NCI-H2227 treated with DMSO at 0.1 percent for 48 hours (cell line): ENCODE results near the gene MOB3A.

Source experiments
- DNase-seq: peaks from one replicate; lab custom pipeline; 2025; lab: John Stamatoyannopoulos, UW

MOB3A gene

DNA sequence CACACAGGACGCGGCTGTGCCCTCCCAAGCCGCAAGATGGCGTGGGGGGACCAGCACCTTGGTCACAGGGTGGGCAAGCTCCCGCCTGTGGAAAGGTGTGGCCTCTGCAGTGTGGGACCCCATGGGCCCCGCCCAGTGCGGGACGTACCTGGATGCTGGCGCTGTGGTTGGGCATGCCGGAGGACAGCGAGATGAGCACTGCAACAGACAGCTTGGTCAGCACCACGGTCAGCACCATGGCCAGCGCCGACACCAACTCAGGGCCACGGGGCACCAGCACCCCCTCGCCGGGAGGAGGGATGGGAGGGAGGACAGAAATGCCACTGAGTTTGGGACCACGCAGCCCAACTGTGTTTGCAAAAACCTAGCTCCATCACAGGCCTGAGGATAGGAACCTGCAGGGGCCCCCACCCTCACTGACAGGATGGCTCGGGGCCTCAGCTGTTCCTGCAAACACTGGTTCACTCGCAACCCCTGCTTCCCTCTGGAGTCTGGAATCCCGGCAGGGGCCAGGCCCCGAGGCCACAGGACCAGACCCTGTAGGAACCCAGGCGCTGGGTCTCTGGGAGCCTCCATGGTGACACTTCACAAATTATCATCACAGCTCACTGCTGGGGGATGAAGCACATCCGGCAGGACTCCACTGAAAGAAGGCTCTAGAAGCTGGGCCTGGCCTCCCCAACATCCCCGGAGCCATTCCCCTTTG, 27.7 kb upstream of the MOB3A start:
- no peak for DNase-seq

DNA sequence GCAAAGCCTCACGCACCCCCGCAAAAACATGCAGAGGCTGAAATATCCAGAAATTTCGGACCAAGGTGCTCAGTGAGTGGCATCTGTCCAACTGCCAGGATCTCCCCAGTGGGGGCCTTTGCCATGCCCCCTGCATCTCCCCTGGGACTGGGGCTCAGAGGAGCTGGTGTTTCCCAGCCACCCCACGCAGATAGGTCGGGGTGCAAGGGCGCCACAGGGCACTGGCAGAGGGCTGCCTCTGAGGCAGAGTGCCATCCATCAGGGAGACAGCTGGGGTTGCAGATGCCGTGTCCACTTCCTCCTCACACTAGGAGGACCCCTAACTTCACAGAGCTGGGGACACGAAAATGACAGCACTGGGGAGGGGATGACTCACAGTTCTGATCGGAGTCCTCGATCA, 26.9 kb upstream of the MOB3A start:
- no peak for DNase-seq

DNA sequence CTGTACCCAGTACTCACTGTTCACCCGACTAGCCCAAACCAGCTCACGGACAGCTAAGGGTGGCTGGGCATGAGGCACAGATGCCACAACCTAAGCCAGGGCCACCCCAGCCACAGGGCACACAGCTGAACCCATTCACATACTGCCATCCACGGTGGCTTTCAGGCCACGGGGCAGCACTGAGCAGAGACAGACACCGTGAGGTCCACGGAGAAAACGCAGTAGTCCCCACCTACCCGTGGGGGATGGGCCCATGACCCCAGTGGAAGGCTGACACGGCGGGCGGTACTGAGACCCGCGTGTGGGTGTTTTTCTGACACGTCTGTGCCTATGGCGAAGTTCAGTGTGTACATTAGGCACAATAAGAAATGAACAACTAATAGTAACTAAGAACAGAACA, 26.1 kb upstream of the MOB3A start:
- DNase-seq = no peak

DNA sequence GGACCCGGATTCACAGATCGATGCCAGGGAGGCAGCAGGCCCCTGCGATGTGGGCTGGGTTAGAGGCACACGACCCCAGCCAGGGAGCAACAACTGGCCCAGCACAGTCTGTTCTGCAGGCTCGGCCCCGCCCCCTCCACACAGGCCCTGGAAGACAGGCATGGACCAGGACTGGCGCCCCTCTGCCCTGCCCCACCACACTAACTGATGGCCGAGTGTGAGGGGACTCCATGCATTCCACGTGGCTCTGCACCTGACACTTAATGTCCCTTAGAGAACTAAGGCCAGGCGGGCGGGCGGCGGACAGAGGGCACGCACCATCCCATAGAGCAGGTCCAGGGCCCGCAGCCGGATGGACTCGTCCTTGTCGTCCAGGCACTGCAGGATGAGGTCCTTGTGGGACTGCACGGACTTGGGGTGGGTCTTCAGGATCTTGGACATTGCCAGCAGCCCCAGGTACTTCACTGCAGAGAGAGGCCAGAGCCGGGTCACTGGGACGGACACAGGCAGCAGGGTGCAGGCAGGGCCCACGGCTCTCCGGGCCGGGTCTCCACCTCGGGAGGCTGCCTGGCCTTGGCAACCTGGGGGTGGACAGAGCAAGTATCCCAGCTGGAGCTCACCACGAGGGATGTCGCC, 25.4 kb upstream of the MOB3A start:
- DNase-seq = no peak

DNA sequence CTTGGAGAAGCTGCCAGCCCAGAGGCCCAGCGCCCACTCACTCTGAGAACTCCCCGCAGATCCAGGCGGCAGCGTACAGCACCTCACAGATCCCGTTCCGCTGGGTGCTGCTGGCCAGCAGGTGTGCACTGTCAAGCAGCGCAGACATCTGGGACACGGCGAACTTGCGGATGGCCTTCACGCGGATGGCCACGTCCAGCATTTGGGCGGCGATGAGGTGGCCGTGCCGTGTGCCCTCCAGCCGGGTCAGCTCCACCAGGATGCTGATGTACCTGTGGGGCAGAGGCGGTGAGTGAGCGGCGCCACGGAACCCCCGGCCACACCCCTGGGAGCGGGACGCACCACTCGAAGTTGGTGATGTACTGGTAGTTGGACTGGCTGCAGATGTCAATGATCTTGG, 24.7 kb upstream of the MOB3A start:
- no peak for DNase-seq

DNA sequence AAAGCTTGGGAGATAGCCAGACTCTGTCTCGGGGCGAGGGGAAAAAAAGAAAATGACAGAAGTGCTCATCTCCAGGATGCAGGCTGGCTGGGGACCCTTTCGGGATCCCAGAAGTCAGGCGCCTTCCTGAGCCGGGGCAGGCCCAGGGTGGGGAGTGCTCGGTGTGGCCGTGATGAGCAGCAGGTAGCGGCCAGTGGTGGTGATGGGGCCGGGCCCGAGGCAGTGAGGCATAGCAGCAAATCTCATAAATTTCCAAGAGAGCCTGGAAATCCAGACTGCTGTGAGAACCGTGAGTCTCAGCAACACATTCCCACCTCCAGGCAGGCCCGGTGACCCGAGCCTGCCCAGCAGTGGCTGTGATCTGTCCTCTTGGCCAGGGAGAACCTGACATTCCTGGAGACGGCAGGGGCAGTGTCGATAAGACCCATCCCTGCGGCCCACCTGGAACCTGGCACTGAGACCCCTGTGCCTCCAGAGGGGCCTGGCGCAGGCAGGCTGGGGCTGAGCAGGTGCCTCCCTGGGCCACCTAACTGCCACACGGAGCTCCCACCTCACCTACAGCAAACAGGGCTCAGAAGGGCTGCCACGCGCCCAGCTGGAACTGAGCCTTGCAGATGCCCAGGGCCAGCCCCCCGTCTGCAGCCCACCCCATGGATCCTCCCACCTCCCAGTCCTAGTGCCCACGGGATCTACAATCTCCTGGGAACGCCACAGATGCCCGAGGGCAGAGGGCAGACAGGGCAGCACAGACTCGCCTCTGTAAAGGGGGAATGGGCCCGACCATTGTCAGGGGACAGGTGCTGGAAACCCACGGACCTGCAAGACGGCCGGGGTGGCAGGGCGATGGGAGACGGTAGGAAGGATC, 24.0 kb upstream of the MOB3A start:
- no peak for DNase-seq

DNA sequence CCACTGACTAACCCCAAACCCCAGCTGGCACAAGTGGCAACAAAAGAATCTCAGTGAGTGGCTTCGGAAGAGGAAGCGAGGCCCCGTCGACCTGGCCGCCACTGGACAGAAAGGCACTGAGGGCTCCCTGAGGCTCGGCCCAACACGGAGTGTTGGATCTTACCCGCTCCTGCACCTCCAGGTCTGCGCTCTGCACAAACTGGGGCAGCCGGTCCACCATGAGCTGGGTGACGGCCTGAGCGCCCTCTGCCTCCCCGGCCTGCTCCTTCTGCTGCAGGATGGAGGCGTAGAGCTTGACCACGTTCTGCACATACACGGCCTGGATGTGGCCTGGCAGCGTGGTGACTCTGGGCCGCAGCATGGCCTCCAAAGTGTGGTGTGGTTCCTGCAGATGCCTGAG, 22.3 kb upstream of the MOB3A start:
- DNase-seq = no peak

DNA sequence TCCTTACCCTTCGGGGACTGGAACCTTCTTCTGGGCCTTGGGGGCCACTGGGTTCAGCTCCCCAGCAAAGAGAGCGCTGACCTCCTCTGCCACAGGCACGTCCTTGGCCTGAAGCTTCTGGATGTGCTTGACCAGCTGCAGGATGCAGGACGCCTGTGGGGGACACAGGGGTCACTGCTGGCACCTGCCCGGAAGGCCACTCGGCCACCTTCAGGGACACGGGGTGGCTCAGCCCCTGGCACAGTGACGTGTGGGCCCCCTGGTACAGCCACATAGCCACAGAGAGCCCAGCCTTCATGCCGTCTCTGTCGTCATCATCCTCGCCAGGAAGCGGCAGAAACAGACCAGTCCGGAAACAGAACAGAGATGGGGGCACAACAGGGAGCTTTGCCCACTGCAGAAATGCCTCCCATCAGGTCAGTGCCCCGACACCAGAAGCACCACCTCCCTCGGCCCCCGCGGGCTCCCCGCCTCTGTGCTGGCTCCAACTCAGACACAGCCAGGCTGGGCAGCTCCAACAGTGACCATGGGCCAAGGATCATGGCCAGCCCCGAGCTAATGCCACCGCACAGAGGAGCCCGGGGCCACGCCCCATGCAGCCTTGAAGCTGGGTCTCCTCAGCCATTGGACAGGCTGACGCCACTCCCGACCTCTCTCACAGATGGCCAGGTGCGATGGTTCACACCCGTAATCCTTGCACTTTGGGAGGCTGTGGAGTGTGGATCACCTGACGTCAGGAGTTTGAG, 21.3 kb upstream of the MOB3A start:
- DNase-seq = no peak

DNA sequence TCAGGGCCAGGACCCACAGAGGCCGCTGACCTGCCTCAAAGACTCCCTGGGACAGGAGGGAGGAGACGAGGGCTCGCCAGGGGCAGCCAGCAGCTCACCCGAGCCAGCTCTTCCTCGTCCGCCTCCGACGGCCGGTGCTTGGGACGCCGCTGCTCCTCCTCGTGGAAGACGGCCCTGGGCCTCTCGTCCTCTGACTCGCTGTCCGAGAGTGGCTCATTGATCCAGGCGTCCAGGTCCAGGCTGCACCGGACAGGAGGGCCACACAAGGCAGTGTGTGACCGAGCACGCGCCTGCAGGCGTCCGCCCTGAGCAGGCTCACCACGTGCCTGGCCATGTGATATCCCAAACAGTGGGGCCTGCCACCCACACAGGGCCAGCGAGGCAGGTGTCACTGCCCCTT, 20.4 kb upstream of the MOB3A start:
- no peak for DNase-seq

DNA sequence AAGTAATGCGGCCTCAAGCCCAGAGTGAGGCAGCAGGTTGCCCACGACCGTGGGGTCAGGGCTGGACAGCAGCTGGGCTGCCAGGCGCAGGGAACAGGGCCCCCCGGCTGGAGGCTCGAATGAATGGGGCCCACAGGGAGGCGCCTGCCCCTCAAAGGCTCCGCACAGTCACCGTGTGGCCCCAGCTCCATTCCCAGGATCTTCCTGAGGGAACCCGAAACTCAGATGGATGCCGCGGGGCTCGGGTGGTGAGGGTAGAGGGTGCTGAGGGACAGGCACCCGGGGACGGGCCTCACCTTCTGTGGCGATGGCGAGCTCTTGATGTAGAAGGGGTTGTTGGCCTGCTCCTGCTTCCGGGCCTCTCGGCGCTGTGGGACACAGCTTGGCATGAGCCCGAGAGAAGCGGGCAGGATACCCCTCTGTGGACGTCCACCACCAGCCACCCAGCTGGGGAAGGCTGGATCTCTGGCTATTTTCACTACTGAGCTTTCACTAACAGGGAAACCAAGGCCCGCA, 19.8 kb upstream of the MOB3A start:
- DNase-seq = no peak

DNA sequence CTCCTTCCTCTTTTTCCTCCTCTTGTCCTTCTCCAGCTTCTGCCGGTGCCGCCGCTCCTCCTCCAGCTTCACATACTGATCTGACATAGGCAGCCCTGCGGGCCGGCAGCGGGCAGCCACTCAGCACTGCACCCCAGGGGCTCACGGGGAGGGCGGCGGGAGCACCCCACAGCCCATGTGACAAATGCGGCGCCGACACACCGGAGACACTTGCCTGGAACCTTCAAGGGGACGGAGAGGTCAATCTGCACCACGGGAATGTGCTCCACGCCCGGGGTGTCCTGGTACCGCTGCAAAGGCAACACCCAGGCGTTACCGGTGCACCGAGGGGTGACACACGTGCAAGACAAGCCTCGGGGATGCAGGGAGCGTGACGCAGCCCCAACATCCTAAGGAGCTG, 19.2 kb upstream of the MOB3A start:
- no peak for DNase-seq

DNA sequence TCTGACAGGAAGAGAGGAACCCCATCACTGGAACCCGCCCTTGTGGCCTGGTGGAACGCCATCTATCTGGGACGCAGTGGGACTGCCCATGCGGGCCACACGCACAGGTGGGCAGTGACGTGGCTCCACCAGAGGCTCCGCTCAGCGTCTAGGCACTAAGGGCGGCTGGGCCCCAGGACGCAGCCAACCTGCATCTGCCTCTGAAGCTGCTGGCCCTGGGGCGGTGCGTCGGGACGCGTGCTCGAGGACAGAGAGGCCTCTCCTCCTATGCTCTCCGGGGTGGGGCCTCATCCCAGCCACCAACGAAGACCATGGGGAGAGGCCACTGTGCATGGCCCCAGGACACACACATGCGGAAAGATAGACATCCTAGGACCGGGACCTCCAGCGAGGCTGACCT, 18.7 kb upstream of the MOB3A start:
- DNase-seq = no peak

DNA sequence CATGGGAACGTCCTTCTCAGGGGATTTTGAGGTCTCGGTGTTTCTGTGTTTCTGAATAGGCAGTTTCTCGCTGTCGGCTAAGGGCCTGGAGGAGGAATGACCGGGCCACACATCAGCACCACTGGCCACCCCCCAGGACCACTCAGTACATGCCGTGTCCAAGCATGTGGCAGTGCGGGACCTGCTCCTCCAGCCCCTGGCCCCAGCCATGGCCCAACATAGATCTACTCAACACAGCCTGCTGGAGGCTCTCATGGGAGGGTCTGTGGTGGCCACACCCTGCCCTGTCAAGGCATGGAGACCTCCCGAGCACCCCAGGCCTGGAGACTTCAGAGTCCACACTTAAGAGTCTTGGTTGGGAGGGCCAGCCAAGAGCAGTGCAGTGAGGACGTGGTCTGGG, 18.1 kb upstream of the MOB3A start:
- no peak for DNase-seq

DNA sequence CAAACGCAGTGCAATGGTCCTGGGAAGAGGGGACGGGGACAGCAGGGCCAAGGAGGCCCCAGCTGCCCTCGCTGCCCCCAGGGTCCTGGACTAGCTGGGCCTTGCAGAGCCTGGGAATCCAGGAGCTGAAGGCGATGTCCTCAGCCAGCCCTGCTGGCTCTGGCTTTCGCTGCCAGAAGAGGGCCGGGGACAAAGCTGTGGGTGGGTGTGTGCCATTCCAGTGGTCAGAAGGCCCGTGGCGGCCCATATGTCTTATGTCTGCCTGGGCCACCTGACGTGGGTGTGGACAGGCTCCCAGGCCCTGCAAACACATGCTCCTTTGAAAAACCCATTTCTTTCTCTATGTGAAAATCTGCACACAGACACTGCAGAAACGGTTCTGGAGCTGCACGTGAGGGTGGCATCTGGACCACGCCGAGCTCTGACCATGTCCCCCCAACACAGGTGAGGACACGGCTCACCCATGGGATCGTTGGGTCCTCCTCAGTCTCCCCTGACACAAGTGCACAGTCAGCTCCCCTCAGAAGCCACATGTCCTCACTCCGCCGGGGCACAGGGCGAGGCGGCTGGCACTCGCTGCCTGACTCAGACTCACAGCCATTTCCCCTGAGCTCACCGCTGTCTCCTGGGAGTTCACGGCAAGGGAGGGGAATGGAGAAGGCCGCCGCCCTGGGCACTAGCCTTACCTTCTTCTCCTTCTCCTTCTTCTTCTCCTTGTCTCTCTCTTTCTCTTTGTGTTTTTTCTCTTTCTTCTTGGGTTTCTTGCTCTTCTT, 17.5 kb upstream of the MOB3A start:
- DNase-seq = no peak

DNA sequence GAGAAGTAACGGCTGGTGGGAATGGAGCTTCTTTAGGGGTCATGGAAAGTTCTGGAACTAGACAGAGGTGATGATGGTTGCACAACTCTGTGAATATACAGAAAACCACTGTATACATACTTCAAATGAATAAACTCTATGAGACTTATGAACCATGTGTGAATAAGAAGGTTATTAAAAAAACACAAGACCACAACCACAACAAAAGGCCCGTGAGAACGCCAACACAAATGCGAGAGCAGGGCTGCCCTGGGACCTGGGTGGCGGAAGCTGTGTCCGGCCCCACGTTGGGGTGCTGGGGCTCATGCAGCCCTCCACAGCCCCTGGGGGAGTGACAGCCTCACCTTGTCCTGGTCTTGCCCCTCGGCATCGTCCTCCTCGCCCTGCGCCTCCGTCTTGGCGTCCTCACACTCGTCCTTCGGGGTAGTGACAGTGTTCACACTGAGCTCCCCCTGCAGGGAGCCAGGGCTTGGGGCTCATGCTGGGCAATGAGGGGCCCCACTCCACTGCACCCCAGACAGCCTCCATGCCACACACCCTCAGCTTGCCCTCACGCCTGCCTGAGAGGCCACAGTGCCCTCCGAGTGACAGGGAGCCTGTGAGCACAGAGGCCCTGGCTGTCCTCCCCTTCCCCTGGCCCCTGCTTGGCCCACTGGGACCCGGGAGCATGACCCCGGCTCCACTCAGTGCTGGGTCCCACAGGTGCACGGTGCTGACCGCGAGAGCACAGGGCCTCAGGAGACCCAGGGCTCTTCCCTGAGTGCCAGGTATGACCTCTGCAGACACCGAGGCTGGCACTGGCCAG, 16.6 kb upstream of the MOB3A start:
- DNase-seq = no peak

DNA sequence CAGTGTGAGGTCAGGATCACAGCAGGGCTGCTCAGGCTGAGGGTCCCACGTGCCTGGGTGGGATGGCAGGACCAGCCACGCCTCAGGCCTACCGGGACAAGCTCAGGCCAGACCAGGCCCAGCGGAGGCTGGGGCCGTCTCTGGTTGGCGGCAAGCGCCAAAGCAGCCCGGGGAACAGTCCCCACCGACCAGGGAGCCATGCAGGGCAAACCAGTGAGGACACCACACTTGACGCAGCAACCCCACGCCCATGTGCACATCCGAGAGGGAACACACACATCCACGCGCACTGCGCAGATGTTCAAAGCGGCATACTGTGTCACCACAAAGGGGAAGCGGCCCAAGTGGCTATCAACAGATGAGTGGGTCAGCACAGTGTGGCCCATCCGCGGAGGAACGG, 15.8 kb upstream of the MOB3A start:
- no peak for DNase-seq

DNA sequence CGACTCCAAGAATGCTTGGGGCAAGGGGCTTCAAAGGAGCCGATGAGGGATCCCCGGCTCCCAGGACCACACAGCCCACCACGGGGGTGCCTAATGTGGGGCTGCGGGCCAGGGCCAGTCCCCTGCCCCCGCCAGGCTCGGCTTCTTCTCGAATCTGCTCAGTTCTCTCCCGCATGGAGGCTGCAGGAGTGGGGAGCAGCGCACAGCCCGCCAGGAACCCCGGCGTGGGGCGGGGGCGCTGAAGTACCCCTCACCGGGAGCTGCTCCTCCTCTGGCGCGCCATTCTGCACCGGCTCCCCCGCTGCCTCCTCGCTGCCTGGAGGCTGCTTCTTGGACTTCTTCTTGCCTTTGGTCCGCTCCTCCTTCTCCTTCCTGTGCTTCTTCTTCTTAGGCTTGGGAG, 15.3 kb upstream of the MOB3A start:
- no peak for DNase-seq

DNA sequence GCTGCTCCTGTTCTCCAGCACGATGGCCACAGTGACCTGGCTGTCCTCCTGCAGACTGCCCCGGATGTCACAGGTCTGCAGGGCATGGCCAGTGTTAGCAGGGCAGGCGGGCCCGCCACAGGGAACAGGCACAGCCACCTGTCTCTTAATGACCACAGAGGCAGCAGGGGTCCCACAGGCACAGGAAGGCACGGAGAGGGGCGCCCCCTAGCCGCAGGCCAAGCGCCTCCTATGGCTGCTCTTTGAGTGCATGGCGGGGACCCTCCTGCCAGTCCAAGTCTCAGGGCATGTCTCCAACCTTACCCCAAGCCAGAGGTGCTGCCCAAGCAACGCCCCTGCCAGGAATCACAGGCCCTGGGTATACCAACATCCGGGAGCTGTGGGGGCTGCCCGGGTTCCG, 14.7 kb upstream of the MOB3A start:
- no peak for DNase-seq

DNA sequence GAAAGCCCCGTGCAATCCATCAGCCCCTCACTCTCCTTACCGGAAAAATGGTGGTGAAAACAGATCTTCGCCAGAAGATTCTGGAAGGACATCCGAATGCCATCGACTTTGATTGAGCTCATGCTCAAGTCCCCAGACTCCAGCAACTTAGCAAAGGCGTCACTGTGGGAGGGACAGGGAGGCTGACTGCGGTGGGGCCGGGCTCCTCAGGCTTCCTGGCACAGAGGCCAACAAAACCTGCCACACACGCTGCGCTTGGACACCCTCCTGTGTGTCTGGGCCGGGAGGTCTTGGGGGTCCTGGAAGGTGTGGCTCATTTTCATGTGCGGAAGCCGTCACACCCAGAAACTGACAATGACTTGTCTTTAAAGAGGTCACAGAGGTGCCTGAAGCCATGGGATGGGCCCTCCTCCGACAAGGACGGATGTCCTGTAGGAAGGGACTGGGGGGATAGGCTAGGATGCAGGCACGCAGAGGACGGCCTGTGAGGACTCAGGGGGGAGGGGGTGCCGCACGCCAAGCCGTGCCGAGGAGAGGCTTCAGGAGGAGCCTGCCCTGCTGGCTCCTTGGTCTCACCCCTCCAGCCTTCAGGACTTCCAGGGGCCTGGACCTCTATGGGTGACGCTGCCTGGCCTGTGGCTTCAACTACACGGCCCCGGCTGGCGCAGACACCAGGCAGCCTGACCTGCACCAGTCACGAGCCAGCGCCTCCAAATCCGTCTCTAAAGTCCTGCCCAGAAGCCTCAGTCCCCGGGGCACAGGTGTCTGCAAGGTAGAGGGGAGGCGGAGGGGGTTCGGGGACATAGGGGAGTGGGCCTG, 13.1 kb upstream of the MOB3A start:
- DNase-seq = no peak
